T-helper 1 cell (primary cell): Measurements from ENCODE around the gene ARHGAP20.

Experiments
- DNase-seq, 5 donors: peaks; one replicate each; pipeline ENCODE4 v3.0.0-alpha.2; 2012 to 2020
- total RNA-seq, 4 donors: gene quantifications; one replicate each; lab custom pipeline; 2026; lab: John Stamatoyannopoulos, UW

ARHGAP20 gene, protein sequence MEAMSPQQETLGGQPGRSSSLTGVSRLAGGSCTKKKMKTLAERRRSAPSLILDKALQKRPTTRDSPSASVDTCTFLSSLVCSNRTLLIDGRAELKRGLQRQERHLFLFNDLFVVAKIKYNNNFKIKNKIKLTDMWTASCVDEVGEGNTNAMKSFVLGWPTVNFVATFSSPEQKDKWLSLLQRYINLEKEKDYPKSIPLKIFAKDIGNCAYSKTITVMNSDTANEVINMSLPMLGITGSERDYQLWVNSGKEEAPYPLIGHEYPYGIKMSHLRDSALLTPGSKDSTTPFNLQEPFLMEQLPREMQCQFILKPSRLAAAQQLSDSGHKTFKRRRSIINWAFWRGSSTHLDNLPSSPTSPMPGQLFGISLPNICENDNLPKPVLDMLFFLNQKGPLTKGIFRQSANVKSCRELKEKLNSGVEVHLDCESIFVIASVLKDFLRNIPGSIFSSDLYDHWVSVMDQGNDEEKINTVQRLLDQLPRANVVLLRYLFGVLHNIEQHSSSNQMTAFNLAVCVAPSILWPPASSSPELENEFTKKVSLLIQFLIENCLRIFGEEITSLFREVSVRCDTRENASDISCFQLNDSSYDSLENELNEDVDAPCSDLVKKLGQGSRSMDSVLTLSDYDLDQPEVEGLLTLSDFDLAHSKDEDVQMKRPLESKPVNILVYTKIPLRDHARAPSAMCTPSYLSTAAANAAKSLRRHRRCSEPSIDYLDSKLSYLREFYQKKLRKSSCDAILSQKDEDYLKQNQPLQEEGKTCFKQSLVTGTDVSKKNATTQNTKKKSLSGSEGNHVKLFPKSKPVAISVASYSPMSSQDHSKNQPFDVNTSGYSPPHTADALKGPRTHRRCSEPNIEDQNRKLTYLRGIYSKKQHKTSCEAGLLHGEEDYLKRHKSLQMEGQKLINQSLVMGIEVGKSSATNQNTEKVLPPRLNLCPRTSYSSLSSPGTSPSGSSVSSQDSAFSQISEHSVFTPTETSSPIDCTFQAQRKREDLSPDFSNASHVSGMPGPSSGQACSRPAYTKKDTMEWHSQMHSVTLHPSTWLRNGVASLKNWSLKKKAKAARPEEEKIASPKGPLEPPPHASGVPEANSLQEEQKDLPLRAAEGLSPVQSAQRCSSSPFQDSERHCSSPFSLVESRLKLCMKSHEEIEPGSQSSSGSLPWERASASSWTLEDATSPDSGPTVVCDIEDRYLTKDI
- 0 to 0.30 (median 0.10) reads per million in 4 donors for total RNA-seq

GRCh38 chr11:110711776-110712658, at the start of gene ARHGAP20:
TSS of gene ARHGAP20 (minus strand) at chr11:110712437. CDS start at chr11:110712231, 206 bp downstream.
- DNase-seq: peak in 3 of 5 donors; percentile 9 to 45 (median 12)

DNA sequence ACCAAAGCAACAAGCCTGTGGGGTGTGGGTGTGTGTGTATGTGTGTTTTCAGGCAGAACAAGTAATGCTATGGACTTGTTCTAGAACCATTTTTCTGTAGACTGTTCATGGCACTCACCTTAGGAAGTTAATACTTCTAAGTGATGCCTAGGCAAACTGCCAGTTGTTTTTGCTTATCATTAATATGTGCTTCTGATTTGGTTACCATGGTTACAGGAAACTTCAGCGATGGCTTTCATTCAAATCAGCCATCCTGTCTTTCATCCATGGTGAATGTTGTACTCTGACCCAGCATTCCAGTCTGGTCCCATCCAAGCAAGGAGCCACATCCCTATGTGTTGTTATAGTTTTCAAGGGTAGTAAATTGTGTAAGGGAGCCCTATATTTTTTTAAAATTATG, 49.8 kb upstream of the ARHGAP20 start:
- no peak for DNase-seq

DNA sequence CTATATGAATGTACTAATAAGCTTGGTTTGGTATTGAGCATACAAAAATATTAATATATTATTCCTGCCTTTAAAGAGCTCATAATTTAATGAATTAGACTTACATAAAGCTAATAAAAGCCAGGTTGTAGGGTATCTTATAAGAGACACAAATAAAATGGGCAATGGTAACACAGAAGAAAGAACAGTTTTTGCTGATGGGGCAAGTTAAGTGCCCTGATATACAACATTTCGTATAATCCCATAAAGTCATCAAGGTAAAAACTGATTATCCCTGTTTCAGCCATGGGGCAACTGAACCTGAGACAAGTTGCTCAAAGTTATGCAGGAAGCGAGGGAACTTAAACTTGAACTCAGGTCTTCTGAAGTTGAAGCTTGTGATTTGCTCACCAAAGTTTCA, 48.9 kb upstream of the ARHGAP20 start:
- DNase-seq: no peak

DNA sequence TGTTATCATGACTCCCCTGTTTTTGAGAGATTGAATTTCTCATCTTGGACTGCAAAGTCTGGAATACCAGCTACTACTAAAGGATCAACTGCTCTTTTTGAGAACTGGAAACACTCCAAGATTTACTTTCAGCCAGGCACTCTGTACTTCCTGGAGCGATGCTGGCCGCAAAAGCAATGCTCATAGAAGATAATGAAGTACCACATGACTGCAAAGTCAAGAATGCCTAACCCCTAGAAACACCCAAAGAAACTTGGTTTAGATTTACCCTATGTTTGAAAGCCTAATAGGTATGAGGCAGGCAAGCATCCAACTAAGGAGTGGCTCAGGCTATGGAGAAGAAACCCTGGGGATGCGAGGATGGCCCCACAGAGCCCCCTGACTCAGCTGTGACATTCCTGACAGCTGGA, 47.7 kb upstream of the ARHGAP20 start:
- DNase-seq: no peak

GRCh38 chr11:110757962-110758755, 45.9 kb upstream of the ARHGAP20 start:
- DNase-seq: no peak

DNA sequence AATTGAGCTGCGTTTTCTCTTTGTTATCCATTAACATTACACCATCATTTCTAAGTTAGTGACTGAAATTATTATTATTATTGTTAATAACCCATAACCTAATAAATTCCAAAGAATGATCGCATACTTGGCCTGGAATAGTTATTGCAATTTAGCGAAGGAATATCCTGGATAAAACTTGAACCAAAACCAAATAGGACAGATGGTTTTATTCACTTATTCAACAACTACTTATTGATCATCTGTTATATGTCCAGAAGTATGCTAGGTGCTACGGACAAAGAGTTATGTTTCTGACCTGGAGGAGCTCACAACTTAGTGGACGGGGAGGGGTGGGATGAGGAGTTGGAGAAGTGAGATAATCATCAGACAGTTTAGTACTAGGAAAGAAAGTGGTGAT, 44.8 kb upstream of the ARHGAP20 start:
- DNase-seq: no peak

DNA sequence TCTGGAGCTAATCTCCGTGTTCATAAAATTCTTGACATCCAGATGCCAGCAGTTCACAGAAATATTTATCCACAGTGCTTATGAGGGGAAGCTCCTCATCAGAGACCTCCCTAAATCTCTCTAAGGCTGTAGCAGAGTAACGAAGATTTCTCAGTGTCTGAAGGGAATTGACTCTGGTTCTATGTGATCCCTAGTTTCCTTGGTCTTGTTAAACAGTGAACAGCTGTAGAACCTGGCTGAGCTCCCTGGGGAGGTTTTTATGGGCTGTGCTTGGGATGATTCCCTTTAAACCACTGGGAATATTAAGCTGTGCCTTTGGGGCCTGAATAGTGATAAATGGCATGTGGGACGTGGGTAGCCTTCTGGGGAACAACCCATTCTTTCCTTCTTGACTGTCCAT, 43.7 kb upstream of the ARHGAP20 start:
- DNase-seq: no peak

GRCh38 chr11:110752890-110753289, 40.7 kb upstream of the ARHGAP20 start:
- DNase-seq: no peak

DNA sequence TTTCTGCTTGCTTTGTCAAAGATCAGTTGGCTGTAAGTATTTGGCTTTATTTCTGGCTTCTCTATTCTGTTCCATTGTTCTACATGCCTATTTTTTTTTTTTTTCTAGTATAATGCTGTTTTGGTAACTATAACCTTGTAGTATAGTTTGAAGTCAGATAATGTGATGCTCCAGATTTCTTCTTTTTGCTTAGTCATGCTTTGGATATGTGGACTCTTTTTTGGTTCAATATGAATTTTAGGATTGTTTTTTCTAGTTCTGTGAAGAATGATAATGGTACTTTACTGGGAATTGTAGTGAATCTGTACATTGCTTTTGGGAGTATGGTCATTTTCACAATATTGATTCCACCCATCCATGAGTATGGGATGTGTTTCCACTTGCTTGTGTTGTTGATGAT, 37.9 kb upstream of the ARHGAP20 start:
- DNase-seq: no peak

DNA sequence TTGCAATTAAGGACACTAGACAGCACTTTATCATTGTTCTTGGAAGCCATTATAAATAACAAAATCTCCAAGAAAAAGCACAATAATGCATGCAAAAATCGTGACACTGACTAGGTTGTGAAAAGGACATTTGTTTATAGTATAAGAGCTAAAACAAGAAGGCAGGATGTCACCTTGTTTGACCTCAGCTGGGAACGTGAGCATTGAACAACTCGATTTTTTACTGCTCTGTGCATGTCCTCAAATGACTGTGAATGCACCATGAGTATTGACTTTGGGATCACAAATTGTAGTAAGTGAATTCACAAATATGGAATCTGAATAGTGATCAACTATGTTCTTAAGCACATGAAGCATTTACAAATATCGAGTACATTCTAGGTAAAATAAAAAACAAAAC, 35.3 kb upstream of the ARHGAP20 start:
- no peak for DNase-seq

DNA sequence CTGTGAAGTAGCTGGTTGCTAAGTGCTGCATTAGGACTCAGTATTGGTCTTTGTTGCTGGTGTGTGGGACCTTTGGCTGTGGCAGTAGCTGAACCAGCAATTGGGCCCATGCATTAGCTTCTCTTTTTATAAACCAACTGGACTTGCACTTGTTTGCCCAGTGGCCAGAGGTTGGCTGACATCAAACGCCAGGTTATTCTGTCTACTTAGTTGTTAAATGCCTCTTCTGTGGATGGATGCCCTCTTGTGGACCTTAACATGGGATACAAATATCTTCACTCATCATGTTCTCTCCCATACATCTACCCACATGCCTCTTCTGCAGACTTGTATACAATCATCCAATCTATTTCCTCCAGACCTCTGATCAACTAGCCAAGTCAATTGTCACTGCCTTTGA, 26.4 kb upstream of the ARHGAP20 start:
- no peak for DNase-seq

- no peak for DNase-seq
Observed at GRCh38 chr11:110737593-110737992, 25.4 kb upstream of the ARHGAP20 start.

DNA sequence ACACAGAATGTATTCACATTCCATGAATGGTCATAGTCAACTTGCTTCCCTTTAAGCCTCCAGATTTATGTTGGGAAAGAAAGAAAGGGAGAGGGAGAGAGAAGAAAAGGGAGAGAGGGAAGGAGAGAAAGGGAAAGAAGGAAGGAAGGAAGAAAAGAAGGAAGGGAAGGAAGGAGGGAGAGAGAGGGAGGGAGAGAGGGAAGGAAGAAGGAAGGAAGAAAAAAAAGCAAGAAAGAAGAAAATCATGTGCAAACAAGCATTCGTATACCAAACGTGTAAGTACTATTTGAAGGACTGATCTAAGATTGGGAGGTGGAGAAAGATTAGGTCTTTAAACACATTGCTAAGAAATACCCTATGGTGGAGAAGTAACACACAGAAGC, 23.9 kb upstream of the ARHGAP20 start:
- no peak for DNase-seq

DNA sequence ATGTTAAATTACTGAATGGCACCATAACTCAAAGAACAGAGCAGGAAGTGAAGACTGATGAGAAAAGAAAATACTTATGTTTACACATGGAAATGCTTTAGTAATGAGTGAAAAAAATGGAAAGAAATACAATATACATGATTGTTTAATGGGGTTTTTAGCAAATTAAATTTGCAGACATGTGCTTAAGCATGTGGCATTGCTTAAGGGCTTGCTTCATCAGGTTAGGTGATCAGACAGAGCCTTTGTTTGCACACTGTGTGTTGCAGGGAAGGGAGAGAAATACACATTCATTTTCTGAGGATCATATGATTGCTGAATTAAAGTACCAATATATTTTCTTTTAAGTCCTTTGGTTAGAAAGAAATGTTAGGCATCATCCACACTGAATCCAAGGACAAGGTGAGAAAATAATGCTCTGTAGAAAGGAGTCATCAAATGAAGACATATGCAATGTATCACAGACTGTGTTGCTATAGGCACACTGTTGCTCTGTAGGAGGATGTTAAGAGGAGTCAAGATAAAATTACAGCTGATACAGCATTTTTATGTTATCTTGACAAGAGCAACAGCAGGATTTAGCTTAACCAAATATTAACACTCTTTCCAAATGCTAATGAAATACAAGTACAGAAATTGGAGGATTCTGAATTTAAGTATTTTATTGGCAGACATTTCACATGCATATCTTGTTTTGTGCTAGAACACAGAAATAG, 23.4 kb upstream of the ARHGAP20 start:
- DNase-seq: no peak

DNA sequence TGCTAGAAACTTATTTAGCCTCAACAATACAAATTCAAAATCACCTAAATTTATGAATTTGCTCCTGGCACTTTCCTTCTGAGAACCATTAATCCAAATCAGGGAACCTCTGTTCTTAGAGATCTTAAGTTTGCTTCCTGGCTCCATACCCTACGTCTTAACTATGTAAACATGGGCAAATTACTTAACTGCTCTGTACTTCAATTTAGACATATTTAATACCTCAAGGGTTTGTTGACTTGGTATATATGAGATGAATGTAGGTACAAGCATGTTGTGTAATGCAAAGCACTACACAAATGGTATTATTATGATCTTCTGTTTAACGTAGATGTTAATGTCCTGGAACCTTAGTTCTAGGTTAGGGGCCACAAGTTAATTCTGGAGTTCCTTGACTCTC, 22.6 kb upstream of the ARHGAP20 start:
- no peak for DNase-seq

DNA sequence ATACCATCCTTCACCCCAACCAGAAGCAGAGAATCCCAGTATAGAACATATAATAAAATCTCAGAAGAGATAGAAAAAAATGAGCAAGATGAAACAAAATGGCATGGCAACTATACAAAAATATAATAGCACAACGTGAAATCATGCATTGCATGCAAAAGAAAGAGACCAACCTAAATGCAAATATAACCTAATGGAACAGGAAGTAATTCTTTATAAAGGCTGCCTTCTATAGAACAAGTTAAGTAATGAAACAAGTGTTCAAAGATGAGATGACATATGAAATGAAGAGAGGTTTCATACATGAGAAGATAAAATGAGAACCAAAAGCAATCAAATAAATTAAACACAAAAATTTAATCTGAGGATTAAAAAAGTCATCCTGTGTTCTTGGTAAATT, 18.5 kb upstream of the ARHGAP20 start:
- no peak for DNase-seq

DNA sequence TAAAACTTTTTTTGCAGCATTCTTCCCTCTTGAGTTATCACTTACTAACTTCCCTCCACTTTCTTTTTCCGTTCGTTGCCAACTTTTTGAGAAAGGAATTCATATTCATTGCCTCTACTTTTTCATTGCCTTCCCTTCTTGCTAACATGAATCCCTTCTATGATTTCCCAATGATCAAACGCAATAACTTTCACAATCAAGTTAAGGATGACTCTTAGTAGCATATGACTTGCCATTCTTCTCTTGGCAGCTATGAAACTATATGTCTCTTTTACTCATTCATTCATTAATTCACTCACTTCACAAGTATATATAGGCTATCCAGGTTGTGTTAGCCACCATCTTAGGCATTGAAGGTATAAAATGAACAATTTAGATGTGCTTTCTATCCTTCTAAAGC, 16.6 kb upstream of the ARHGAP20 start:
- no peak for DNase-seq

DNA sequence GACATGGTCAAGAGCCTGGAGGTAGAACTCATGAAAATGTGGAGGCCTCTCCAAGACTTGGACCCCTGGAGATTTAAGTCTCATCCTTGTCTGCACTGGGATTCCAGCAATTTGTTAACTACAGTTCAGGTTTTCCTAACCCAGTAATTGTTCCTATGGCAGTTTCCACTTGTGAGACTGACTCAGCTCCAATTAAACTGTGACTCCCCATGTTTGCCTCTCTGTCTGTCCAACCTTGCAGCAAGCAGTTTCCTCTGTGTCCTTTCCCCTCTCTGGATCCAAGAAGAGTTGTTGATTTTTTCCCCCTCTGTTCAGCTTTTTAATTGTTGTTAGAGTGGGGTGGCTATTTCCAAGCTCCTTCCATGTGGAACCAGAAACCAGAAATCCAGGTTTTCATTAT, 16.2 kb upstream of the ARHGAP20 start:
- DNase-seq: no peak

DNA sequence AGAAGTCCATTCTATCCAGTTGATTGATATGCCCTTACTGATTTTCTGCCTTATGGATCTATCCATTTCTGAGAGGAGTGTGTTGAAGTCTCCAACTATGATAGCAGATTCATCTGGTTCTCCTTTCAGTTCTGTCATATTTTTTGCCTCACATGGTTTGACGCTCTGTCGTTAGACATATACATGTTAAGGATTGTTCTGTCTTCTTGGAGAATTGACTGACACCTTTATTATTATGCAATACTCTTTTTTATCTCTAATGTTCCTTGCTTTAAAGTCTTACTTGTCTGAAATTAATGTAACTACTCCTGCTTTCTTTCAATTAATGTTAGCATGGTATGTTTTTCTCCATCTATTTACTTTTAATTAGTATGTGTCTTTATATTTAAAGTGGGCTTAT, 12.1 kb upstream of the ARHGAP20 start:
- DNase-seq: no peak

GRCh38 chr11:110720431-110721275, 8.4 kb upstream of the ARHGAP20 start:
- no peak for DNase-seq
